IMR-90 (cell line): Measurements from ENCODE around the gene NEURL2. TPM values are rescaled to one million over a fixed set of nuclear protein-coding genes. Genes with fewer than 3 reads are reported as not detected.

ENCODE experiments used
- ATAC-seq: fragments of 200-7000 bp; cut with Tn5 transposase; 2 replicates; pipeline ENCODE4 v1.9.1; 2020; ENCODE audit warnings: low read depth, mild to moderate bottlenecking, moderate library complexity
- BruUV-seq: library from RNA; stranded (reverse); fragments of 400-500 nt; replicated peaks from 2 replicates; lab custom pipeline; 2021; lab: Mats Ljungman, UMichigan
- CTCF ChIA-PET: fragments of 300-600 bp; formaldehyde crosslinking; extraction: SDS; loops from one replicate; lab custom pipeline; 2021; ENCODE audit warnings: antibody characterized with exemption; lab: Yijun Ruan, JAX
- POLR2A ChIA-PET: fragments of 300-600 bp; sonication (Branson Sonifier 250); formaldehyde crosslinking; loops from one replicate; lab custom pipeline; 2022; ENCODE audit warnings: antibody characterized with exemption; ENCODE audit not compliant: unreplicated experiment; lab: Charles Lee
- DNase-seq: peaks from one replicate; pipeline ENCODE4 v3.0.0; 2013
- H2AFZ ChIP-seq: replicated peaks from 2 replicates; pipeline ENCODE3; 2013; ENCODE audit warnings: low read length, mild to moderate bottlenecking; ENCODE audit not compliant: poor library complexity
- H2AK5ac ChIP-seq: 2 replicates; pipeline ENCODE4 v1.6.1; 2013; ENCODE audit warnings: low read depth, low read length, inconsistent platforms
- H2AK9ac ChIP-seq: replicated peaks from 2 replicates; pipeline ENCODE3; 2013; ENCODE audit warnings: mild to moderate bottlenecking, low read depth, low read length, moderate library complexity; ENCODE audit not compliant: poor library complexity
- H2BK120ac ChIP-seq: 2 replicates; pipeline ENCODE4 v1.6.1; 2013; ENCODE audit warnings: low read depth, low read length, inconsistent platforms
- H2BK15ac ChIP-seq: 3 replicates; pipeline ENCODE4 v1.6.1; 2013; ENCODE audit warnings: low read depth, low read length, inconsistent platforms
- H2BK20ac ChIP-seq: 2 replicates; pipeline ENCODE4 v1.6.1; 2013; ENCODE audit warnings: low read depth, mild to moderate bottlenecking, inconsistent platforms, low read length, moderate library complexity
- H2BK5ac ChIP-seq: 2 replicates; pipeline ENCODE4 v1.6.1; 2013; ENCODE audit warnings: mild to moderate bottlenecking, low read depth, low read length, inconsistent platforms; ENCODE audit not compliant: poor library complexity, severe bottlenecking
- H3K14ac ChIP-seq: replicated peaks from 2 replicates; pipeline ENCODE4 v1.6.1; 2013; ENCODE audit warnings: low read depth, low read length, inconsistent platforms
- H3K18ac ChIP-seq: 2 replicates; pipeline ENCODE4 v1.6.1; 2013; ENCODE audit warnings: low read depth, low read length, control low read depth
- H3K23ac ChIP-seq: 2 replicates; pipeline ENCODE4 v1.6.1; 2013; ENCODE audit warnings: low read depth, low read length, inconsistent platforms
- H3K27ac ChIP-seq: 2 replicates; pipeline ENCODE4 v1.5.1; 2013; ENCODE audit warnings: mild to moderate bottlenecking, control low read depth, low read length; ENCODE audit not compliant: insufficient read depth
- H3K27me3 ChIP-seq: 2 replicates; pipeline ENCODE4 v1.6.1; 2013; ENCODE audit warnings: low read length; ENCODE audit not compliant: control insufficient read depth, insufficient read depth
- H3K36me3 ChIP-seq: 2 replicates; pipeline ENCODE4 v1.6.1; 2013; ENCODE audit warnings: low read length, mixed read lengths; ENCODE audit not compliant: control insufficient read depth, insufficient read depth
- H3K4ac ChIP-seq: 2 replicates; pipeline ENCODE4 v1.6.1; 2013; ENCODE audit warnings: low read depth, low read length, inconsistent platforms
- H3K4me1 ChIP-seq: 2 replicates; pipeline ENCODE4 v1.6.1; 2013; ENCODE audit warnings: low read length, mixed read lengths; ENCODE audit not compliant: control insufficient read depth, insufficient read depth
- H3K4me2 ChIP-seq: 2 replicates; pipeline ENCODE4 v1.6.1; 2013; ENCODE audit warnings: low read depth, mild to moderate bottlenecking, control low read depth, low read length, moderate library complexity
- H3K4me3 ChIP-seq: 2 replicates; pipeline ENCODE4 v1.5.1; 2013; ENCODE audit warnings: low read depth, mild to moderate bottlenecking, control low read depth, low read length, moderate library complexity; ENCODE audit not compliant: insufficient read depth
- H3K56ac ChIP-seq: 2 replicates; pipeline ENCODE4 v1.6.1; 2013; ENCODE audit warnings: low read length, inconsistent platforms; ENCODE audit not compliant: insufficient read depth; ENCODE audit errors: extremely low read depth
- H3K79me1 ChIP-seq, 2 experiments: 2 replicates each; pipeline ENCODE4 v1.6.1; 2013; ENCODE audit warnings: low read length in 2 of 2, inconsistent platforms in 1 of 2, low read depth in 1 of 2
- H3K9ac ChIP-seq: 2 replicates; pipeline ENCODE4 v1.6.1; 2013; ENCODE audit warnings: low read depth, low read length, control low read depth
- H3K9me1 ChIP-seq: 2 replicates; pipeline ENCODE4 v1.6.1; 2013; ENCODE audit warnings: low read length, inconsistent platforms; ENCODE audit not compliant: insufficient read depth
- H3K9me3 ChIP-seq: 2 replicates; pipeline ENCODE4 v1.6.1; 2013; ENCODE audit warnings: low read length; ENCODE audit not compliant: control insufficient read depth, insufficient read depth
- H4K20me1 ChIP-seq: 2 replicates; pipeline ENCODE4 v1.6.1; 2013; ENCODE audit warnings: low read length, inconsistent platforms; ENCODE audit not compliant: insufficient read depth
- H4K5ac ChIP-seq: 2 replicates; pipeline ENCODE4 v1.6.1; 2013; ENCODE audit warnings: mild to moderate bottlenecking, low read depth, low read length, control low read depth
- H4K8ac ChIP-seq, 2 experiments: 2 replicates each; pipeline ENCODE4 v1.6.1; 2013; ENCODE audit warnings: low read depth in 2 of 2, low read length in 2 of 2, control low read depth in 1 of 2, inconsistent platforms in 1 of 2
- H4K91ac ChIP-seq: 2 replicates; pipeline ENCODE4 v1.6.1; 2013; ENCODE audit warnings: low read depth, low read length, inconsistent platforms; ENCODE audit not compliant: insufficient read depth
- CEBPB ChIP-seq: IDR thresholded peaks from 2 replicates; pipeline ENCODE4 v1.6.1; 2012; ENCODE audit warnings: low read depth, low read length, improper control_type of control experiment
- MXI1 ChIP-seq: IDR thresholded peaks from 2 replicates; pipeline ENCODE4 v1.6.1; 2012; ENCODE audit warnings: low read depth, mild to moderate bottlenecking, low read length, moderate library complexity, borderline replicate concordance
- POLR2A ChIP-seq: IDR thresholded peaks from 2 replicates; pipeline ENCODE4 v1.6.1; 2012; ENCODE audit warnings: mild to moderate bottlenecking, low read depth, low read length
- RAD21 ChIP-seq: IDR thresholded peaks from 2 replicates; pipeline ENCODE4 v1.6.1; 2012; ENCODE audit warnings: low read length, improper control_type of control experiment
- RCOR1 ChIP-seq: IDR thresholded peaks from 2 replicates; pipeline ENCODE4 v1.6.1; 2012; ENCODE audit warnings: mild to moderate bottlenecking, low read length, improper control_type of control experiment; ENCODE audit not compliant: insufficient replicate concordance
- RFX5 ChIP-seq: IDR thresholded peaks from 2 replicates; pipeline ENCODE4 v1.8.0; 2012; ENCODE audit warnings: low read depth, mild to moderate bottlenecking, low read length, moderate library complexity
- WGBS, 2 experiments: methylation state at CpG; one replicate each; pipeline versions ENCODE4 v1.1.5 to v1.1.7; 2013; ENCODE audit warnings: missing lambda C conversion rate in 2 of 2; ENCODE audit not compliant: insufficient read length in 1 of 2; ENCODE audit errors: extremely low coverage in 2 of 2; 5-methylcytosine and 5-hydroxymethylcytosine counted together
- dilution Hi-C: fragments of 300-500 bp; cut with HindIII; formaldehyde crosslinking; loops from one replicate; pipeline ENCODE4 v1.14.3; 2018; ENCODE audit warnings: low sequenced_read_pairs; ENCODE audit not compliant: unreplicated experiment
- in situ Hi-C: fragments of 300-500 bp; cut with MboI; formaldehyde crosslinking; loops from 3 replicates; pipeline ENCODE4 v1.14.3; 2019; ENCODE audit warnings: low sequenced_read_pairs, inconsistent platforms, mixed read lengths
- intact Hi-C: fragments of 100-400 bp; cut with micrococcal nuclease; formaldehyde crosslinking; loops from 2 replicates; pipeline ENCODE4 v1.10.0; 2022
- polyA plus RNA-seq, 3 experiments: library from polyadenylated mRNA; depleted of rRNA; stranded (reverse); fragments of >200 nt; gene quantifications; 2 replicates each; pipeline ENCODE4 v1.2.3, GENCODE V29; 2012; ENCODE audit warnings: low replicate concordance in 1 of 3
- total RNA-seq: library from RNA; depleted of rRNA; stranded (reverse); fragments of >200 nt; gene quantifications from 2 replicates; pipeline ENCODE4 v1.2.3, GENCODE V29; 2012
- TF ChIP-seq, protein P1 (sequence below): fragments of 150-350 bp; IDR thresholded peaks from 2 replicates; pipeline ENCODE4 v1.6.1; 2016; ENCODE audit warnings: low read depth, mild to moderate bottlenecking, low read length, moderate library complexity, borderline replicate concordance
- TF ChIP-seq, protein P2 (sequence below): conservative IDR thresholded peaks from 2 replicates; pipeline ENCODE4 v1.5.1; 2012; ENCODE audit warnings: mild to moderate bottlenecking, low read depth, low read length, improper control_type of control experiment
- TF ChIP-seq, protein P3 (sequence below): fragments of 150-350 bp; IDR thresholded peaks from 2 replicates; pipeline ENCODE4 v1.6.1; 2017; ENCODE audit warnings: mild to moderate bottlenecking, antibody characterized with exemption, low read length, low read depth

The NEURL2 gene
- total and polyA plus RNA-seq, 2 of the 4 experiments (the other 2 are of a cell fraction): 1.1 to 2.5 TPM

DNA sequence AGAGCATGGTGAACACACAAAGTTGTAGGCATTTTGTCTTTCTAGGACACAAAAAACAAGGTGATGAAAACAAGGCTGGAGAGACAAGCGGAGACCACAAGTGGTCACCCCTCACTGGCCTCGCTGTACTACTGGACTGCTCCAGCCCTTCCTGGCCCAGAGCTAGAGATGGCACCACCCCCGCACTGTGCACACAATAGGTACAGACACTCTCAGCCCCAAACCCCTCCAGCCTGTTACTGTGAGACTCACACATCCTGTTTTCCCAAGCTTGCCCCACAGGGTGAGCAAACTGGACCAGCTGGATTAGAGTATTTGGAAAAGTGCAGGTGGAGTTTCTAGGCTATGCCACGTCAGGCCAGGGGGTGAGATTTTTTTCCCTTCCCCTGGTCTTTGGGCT lies 18.4 kb downstream of the NEURL2 start:
- H2BK20ac ChIP-seq: peak overlapping the region; percentile 56; the same call in 1 of the 2 replicates
- intact Hi-C loops: no loop called here
- TF ChIP-seq MXI1 (no peak), POLR2A (no peak), RFX5 (no peak), RCOR1 (no peak), CEBPB (no peak), RAD21 (no peak)
- TF ChIP-seq, protein P1, sequence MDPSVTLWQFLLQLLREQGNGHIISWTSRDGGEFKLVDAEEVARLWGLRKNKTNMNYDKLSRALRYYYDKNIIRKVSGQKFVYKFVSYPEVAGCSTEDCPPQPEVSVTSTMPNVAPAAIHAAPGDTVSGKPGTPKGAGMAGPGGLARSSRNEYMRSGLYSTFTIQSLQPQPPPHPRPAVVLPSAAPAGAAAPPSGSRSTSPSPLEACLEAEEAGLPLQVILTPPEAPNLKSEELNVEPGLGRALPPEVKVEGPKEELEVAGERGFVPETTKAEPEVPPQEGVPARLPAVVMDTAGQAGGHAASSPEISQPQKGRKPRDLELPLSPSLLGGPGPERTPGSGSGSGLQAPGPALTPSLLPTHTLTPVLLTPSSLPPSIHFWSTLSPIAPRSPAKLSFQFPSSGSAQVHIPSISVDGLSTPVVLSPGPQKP: no peak
- TF ChIP-seq, protein P2, sequence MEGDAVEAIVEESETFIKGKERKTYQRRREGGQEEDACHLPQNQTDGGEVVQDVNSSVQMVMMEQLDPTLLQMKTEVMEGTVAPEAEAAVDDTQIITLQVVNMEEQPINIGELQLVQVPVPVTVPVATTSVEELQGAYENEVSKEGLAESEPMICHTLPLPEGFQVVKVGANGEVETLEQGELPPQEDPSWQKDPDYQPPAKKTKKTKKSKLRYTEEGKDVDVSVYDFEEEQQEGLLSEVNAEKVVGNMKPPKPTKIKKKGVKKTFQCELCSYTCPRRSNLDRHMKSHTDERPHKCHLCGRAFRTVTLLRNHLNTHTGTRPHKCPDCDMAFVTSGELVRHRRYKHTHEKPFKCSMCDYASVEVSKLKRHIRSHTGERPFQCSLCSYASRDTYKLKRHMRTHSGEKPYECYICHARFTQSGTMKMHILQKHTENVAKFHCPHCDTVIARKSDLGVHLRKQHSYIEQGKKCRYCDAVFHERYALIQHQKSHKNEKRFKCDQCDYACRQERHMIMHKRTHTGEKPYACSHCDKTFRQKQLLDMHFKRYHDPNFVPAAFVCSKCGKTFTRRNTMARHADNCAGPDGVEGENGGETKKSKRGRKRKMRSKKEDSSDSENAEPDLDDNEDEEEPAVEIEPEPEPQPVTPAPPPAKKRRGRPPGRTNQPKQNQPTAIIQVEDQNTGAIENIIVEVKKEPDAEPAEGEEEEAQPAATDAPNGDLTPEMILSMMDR: no peak
- TF ChIP-seq, protein P3, sequence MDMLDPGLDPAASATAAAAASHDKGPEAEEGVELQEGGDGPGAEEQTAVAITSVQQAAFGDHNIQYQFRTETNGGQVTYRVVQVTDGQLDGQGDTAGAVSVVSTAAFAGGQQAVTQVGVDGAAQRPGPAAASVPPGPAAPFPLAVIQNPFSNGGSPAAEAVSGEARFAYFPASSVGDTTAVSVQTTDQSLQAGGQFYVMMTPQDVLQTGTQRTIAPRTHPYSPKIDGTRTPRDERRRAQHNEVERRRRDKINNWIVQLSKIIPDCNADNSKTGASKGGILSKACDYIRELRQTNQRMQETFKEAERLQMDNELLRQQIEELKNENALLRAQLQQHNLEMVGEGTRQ: no peak
- no peak overlapping the region for H3K4me2 ChIP-seq
- peak overlapping the region; percentile 66 for H2AK5ac ChIP-seq
- peak overlapping the region; percentile 42; the same call in 2 of the 3 replicates for H2BK15ac ChIP-seq
- peak overlapping the region; percentile 60; the same call in 1 of the 2 replicates for H3K18ac ChIP-seq
- no peaks in the 10 kb centered on the region for H3K9me3 ChIP-seq
- no peak overlapping the region; the same call in 1 of the 2 replicates for H4K5ac ChIP-seq
- H3K4me3 ChIP-seq: no peak overlapping the region
- peaks cover 10% of the 10 kb centered on the region for H3K36me3 ChIP-seq
- no peak overlapping the region for H3K9ac ChIP-seq
- H3K79me1 ChIP-seq: 0 out of 4 replicates have a peak, but pooled peaks cover 0 to 5% of the 10 kb centered on the region in 2 experiments
- H3K4ac ChIP-seq: peak overlapping the region; percentile 36; the same call in 1 of the 2 replicates
- H3K23ac ChIP-seq: no peak overlapping the region
- H2AK9ac ChIP-seq: peak overlapping the region; percentile 40
- WGBS, 2 experiments: no CpG with 5 or more reads among the region's 4 CpGs
- H3K14ac ChIP-seq: no peak overlapping the region
- H2AFZ ChIP-seq: no peak overlapping the region
- no peak overlapping the region for H3K56ac ChIP-seq
- no TSS peak for BruUV-seq
- ATAC-seq (no peak), DNase-seq (no peak)
- no peaks in the 10 kb centered on the region for H3K27me3 ChIP-seq
- dilution Hi-C loops: no loop called here
- peaks cover 11% of the 10 kb centered on the region for H3K4me1 ChIP-seq
- H4K91ac ChIP-seq: peak overlapping the region; percentile 17; the same call in 1 of the 2 replicates
- ChIA-PET POLR2A (no interaction called here), CTCF (no interaction called here)
- no peaks in the 10 kb centered on the region; the same call in 1 of the 2 replicates for H4K20me1 ChIP-seq
- H2BK120ac ChIP-seq: no peak overlapping the region; the same call in 1 of the 2 replicates
- H3K9me1 ChIP-seq: peaks cover 7% of the 10 kb centered on the region
- H2BK5ac ChIP-seq: peak overlapping the region; percentile 48
- no peak overlapping the region for H3K27ac ChIP-seq
- in situ Hi-C loops: no loop called here
- no peak overlapping the region; a peak in 1 of 4 replicates for H4K8ac ChIP-seq
